GM12878 (cell line): Measurements from ENCODE around the gene DAAM2. TPM values are rescaled to one million over a fixed set of nuclear protein-coding genes. Genes with fewer than 3 reads are reported as not detected.

Experiments used
- ATAC-seq: fragments of 200-7000 bp; cut with Tn5 transposase; 3 replicates; pipeline ENCODE4 v1.9.1; 2020; ENCODE audit warnings: mild to moderate bottlenecking, moderate library complexity
- BruUV-seq: library from RNA; stranded (reverse); fragments of 400-500 nt; replicated peaks from 2 replicates; lab custom pipeline; 2021; lab: Mats Ljungman, UMichigan
- CTCF ChIA-PET: fragments of 300-600 bp; sonication (Branson Sonifier 250); formaldehyde crosslinking; extraction: SDS; loops from one replicate; lab custom pipeline; 2021; ENCODE audit warnings: inconsistent platforms; lab: Yijun Ruan, JAX
- POLR2A ChIA-PET: fragments of 350-600 bp; formaldehyde crosslinking; extraction: SDS; loops from one replicate; lab custom pipeline; 2021; ENCODE audit warnings: inconsistent platforms; lab: Charles Lee
- RAD21 ChIA-PET: fragments of 300-600 bp; sonication (Branson Sonifier 250); formaldehyde crosslinking; loops from one replicate; lab custom pipeline; 2023; ENCODE audit warnings: antibody characterized with exemption; ENCODE audit not compliant: unreplicated experiment; lab: Charles Lee
- SMC1A ChIA-PET: fragments of 300-600 bp; sonication (Branson Sonifier 250); formaldehyde crosslinking; loops from one replicate; lab custom pipeline; 2023; ENCODE audit not compliant: unreplicated experiment, uncharacterized antibody; lab: Charles Lee
- DNase-seq: peaks from one replicate; pipeline ENCODE4 v3.0.0-alpha.2; 2011; ENCODE audit warnings: low read depth, low spot score
- FAIRE-seq: peaks from 3 replicates; lab custom pipeline; 2011; peaks lifted over from hg19 to GRCh38; lab: Jason Lieb, UNC
- H2AFZ ChIP-seq: 2 replicates; pipeline ENCODE4 v1.6.0; 2011; ENCODE audit warnings: low read depth, low read length, control low read depth; ENCODE audit not compliant: control insufficient read depth
- H3K27ac ChIP-seq: 2 replicates; pipeline ENCODE4 v1.5.1; 2011; ENCODE audit warnings: control low read depth; ENCODE audit not compliant: control insufficient read depth, insufficient read depth
- H3K27me3 ChIP-seq, 2 experiments: replicated peaks in 1 of 2; 2 replicates each; pipeline versions ENCODE4 v1.6.0 to v1.6.1; 2011; ENCODE audit warnings: low read length in 1 of 2; ENCODE audit not compliant: control insufficient read depth in 2 of 2, insufficient read depth in 2 of 2
- H3K36me3 ChIP-seq, 2 experiments: 2 replicates each; pipeline ENCODE4 v1.5.1; 2011; ENCODE audit warnings: low read length in 1 of 2; ENCODE audit not compliant: control insufficient read depth in 2 of 2, insufficient read depth in 2 of 2
- H3K4me1 ChIP-seq: 2 replicates; pipeline ENCODE4 v1.6.1; 2011; ENCODE audit warnings: mild to moderate bottlenecking, low read length, moderate library complexity, mixed read lengths; ENCODE audit not compliant: control insufficient read depth, insufficient read depth
- H3K4me2 ChIP-seq: 2 replicates; pipeline ENCODE4 v1.6.0; 2011; ENCODE audit warnings: control low read depth; ENCODE audit not compliant: control insufficient read depth, insufficient read depth
- H3K4me3 ChIP-seq: fragments of 200-600 bp; sonication (generic); 2 replicates; pipeline ENCODE4 v1.5.1; 2016
- H3K79me2 ChIP-seq: 2 replicates; pipeline ENCODE4 v1.6.0; 2011; ENCODE audit warnings: low read length; ENCODE audit not compliant: control insufficient read depth, insufficient read depth
- H3K9ac ChIP-seq: 2 replicates; pipeline ENCODE4 v1.8.0; 2011; ENCODE audit warnings: low read length, control low read depth, mixed read lengths; ENCODE audit not compliant: control insufficient read depth, insufficient read depth
- H3K9me3 ChIP-seq: replicated peaks from 3 replicates; pipeline ENCODE4 v1.5.1; 2011; ENCODE audit warnings: mild to moderate bottlenecking, low read length; ENCODE audit not compliant: control insufficient read depth, insufficient read depth
- H4K20me1 ChIP-seq: 2 replicates; pipeline ENCODE4 v1.6.0; 2011; ENCODE audit not compliant: control insufficient read depth, insufficient read depth
- CBFB ChIP-seq: IDR thresholded peaks from 2 replicates; pipeline ENCODE4 v1.6.1; 2016; ENCODE audit warnings: antibody characterized with exemption, low read depth
- ELK1 ChIP-seq: IDR thresholded peaks from 2 replicates; pipeline ENCODE4 v1.6.1; 2012; ENCODE audit warnings: low read depth, low read length, improper control_type of control experiment
- FOS ChIP-seq: IDR thresholded peaks from 3 replicates; pipeline ENCODE4 v1.6.1; 2011; ENCODE audit warnings: borderline replicate concordance; ENCODE audit not compliant: insufficient read length; ENCODE audit errors: extremely low read depth
- GABPA ChIP-seq: IDR thresholded peaks from 2 replicates; pipeline ENCODE4 v1.6.1; 2014; ENCODE audit warnings: antibody characterized with exemption, low read depth, mild to moderate bottlenecking, inconsistent platforms
- RBBP5 ChIP-seq: fragments of 200-600 bp; sonication (generic); conservative IDR thresholded peaks from 2 replicates; pipeline ENCODE4 v1.6.1; 2016
- RUNX3 ChIP-seq: IDR thresholded peaks from 2 replicates; pipeline ENCODE4 v1.6.1; 2012; ENCODE audit warnings: low read length, inconsistent platforms
- SREBF2 ChIP-seq: IDR thresholded peaks from 2 replicates; pipeline ENCODE4 v1.6.1; 2012; ENCODE audit warnings: mild to moderate bottlenecking, low read length
- YBX1 ChIP-seq: fragments of 450-650 bp; IDR thresholded peaks from 2 replicates; pipeline ENCODE4 v1.6.1; 2016; ENCODE audit warnings: antibody characterized with exemption
- ZNF207 ChIP-seq: fragments of 450-650 bp; IDR thresholded peaks from 2 replicates; pipeline ENCODE4 v1.6.1; 2014; ENCODE audit warnings: antibody characterized with exemption, mild to moderate bottlenecking, borderline replicate concordance
- WGBS: methylation state at CpG from one replicate; pipeline ENCODE4 v1.1.6; 2016; ENCODE audit warnings: low lambda C conversion rate; ENCODE audit not compliant: insufficient replicate concordance, insufficient coverage; ENCODE audit errors: missing lambda C conversion rate; 5-methylcytosine and 5-hydroxymethylcytosine counted together
- in situ Hi-C: fragments of 300-500 bp; cut with MboI; formaldehyde crosslinking; loops from 9 replicates; pipeline ENCODE4 v1.14.3; 2018; ENCODE audit warnings: mixed read lengths
- intact Hi-C: fragments of 100-400 bp; cut with micrococcal nuclease; formaldehyde crosslinking; loops from one replicate; pipeline ENCODE4 v1.14.2; 2022; ENCODE audit not compliant: unreplicated experiment
- polyA plus RNA-seq, 11 experiments: library from polyadenylated mRNA; depleted of rRNA in 4 of 11; unstranded in 6 of 11; stranded (reverse) in 5 of 11; fragments of >200 nt; fragmentation: Nextera tagmentation in 4 of 11; fragmentation: Illumina TruSeq in 1 of 11; extraction: Ambion mirVana in 4 of 11; extraction: Trizol in 1 of 11; gene quantifications; 1 replicate in 1 of 11; 2 replicates in 10 of 11; pipeline versions ENCODE4 v1.2.1 to v1.2.3, GENCODE V29; 2011 to 2016; ENCODE audit warnings: inconsistent platforms in 2 of 11, missing spikeins in 2 of 11, low read depth in 1 of 11
- total RNA-seq, 4 experiments: library from RNA; depleted of rRNA in 3 of 4; stranded (reverse); fragments of >200 nt in 3 of 4; fragmentation: Illumina TruSeq in 1 of 4; extraction: Trizol in 1 of 4; gene quantifications; 2 replicates each; pipeline versions ENCODE4 v1.2.1 to v1.2.3, GENCODE V29; 2013 to 2021

Gene DAAM2
- total and polyA plus RNA-seq, 10 of the 15 experiments (the other 5 are each of a cell fraction or from before 2014, with no cell fraction given) = 0.05 to 0.22 TPM; not detected in 8

DNA sequence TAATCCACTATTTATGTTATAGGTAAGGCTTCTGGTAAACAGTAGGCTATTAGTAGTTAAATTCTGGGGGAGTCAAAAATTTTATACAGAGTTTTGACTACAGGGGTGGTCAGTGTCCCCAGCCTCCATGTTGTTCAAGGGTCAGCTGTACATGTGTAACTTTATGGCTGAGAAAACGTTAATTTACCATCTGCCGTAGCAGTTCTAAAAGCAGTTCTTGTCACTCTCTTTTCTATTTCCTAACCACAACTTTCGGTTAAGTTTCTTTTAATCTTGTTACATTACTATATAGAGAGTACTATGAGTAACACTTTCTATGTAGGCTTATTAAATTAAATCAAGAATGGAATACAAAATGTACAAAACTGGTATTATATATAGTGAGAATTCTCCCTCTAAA lies 45.4 kb upstream of the DAAM2 start:
- ChIA-PET RAD21 (no interaction called here), CTCF (interaction anchor here (1.9 to 2.3 kb wide), 2 partner anchors 26 to 119 kb away, joined by 4 to 7 read pairs; no protein-coding TSS in a partner anchor), SMC1A (interaction anchor here (0.7 to 1.8 kb wide), 5 partner anchors 47 to 560 kb away, joined by 3 to 4 read pairs (median 3); no protein-coding TSS in a partner anchor), POLR2A (no interaction called here)
- H3K4me1 ChIP-seq = no peaks in the 10 kb centered on the region
- intact Hi-C loops = no loop called here
- FAIRE-seq = no peak
- no peak overlapping the region for H3K4me2 ChIP-seq
- H3K9me3 ChIP-seq = no peaks in the 10 kb centered on the region
- BruUV-seq = no TSS peak
- no peaks in the 10 kb centered on the region for H4K20me1 ChIP-seq
- no peak overlapping the region for H3K27ac ChIP-seq
- no peak overlapping the region for H2AFZ ChIP-seq
- 2% methylated on average over 3 of the region's 3 CpGs for WGBS
- no peaks in the 10 kb centered on the region for H3K36me3 ChIP-seq
- no peak overlapping the region for H3K9ac ChIP-seq
- DNase-seq = no peak
- TF ChIP-seq YBX1 = no peak
- TF ChIP-seq CBFB = no peak
- TF ChIP-seq RUNX3 = no peak
- TF ChIP-seq GABPA = no peak
- no peak for TF ChIP-seq ZNF207
- TF ChIP-seq FOS = no peak
- TF ChIP-seq SREBF2 = no peak
- no peak for TF ChIP-seq RBBP5
- no peak for TF ChIP-seq ELK1
- ATAC-seq = peak; percentile 89
- no peaks in the 10 kb centered on the region for H3K79me2 ChIP-seq
- no peak overlapping the region for H3K4me3 ChIP-seq
- in situ Hi-C loops = no loop called here
- no peaks in the 10 kb centered on the region for H3K27me3 ChIP-seq
